Liver (tissue), 3 donors: ENCODE results near the gene LRRC19.

Experiments
- ATF3 ChIP-seq: IDR thresholded peaks from 2 replicates; pipeline ENCODE4 v1.6.1; 2016; ENCODE audit warnings: antibody characterized with exemption
- EGR1 ChIP-seq, 2 donors: IDR thresholded peaks; 2 replicates each; pipeline ENCODE4 v1.6.1; 2016 to 2018; ENCODE audit warnings: antibody characterized with exemption in 2 of 2, low read depth in 2 of 2
- FOXA1 ChIP-seq: IDR thresholded peaks from 2 replicates; pipeline ENCODE4 v1.6.1; 2016; ENCODE audit warnings: antibody characterized with exemption
- HNF4A ChIP-seq, 2 donors: conservative IDR thresholded peaks; 2 replicates each; pipeline ENCODE4 v1.6.1; 2016; ENCODE audit warnings: antibody characterized with exemption in 2 of 2, mild to moderate bottlenecking in 2 of 2
- JUND ChIP-seq, 2 donors: IDR thresholded peaks; 2 replicates each; pipeline ENCODE4 v1.6.1; 2016; ENCODE audit warnings: antibody characterized with exemption in 2 of 2
- MAX ChIP-seq: IDR thresholded peaks from 2 replicates; pipeline ENCODE4 v1.6.1; 2016; ENCODE audit warnings: antibody characterized with exemption
- RAD21 ChIP-seq, 2 donors: IDR thresholded peaks; 2 replicates each; pipeline ENCODE4 v1.6.1; 2016; ENCODE audit warnings: antibody characterized with exemption in 2 of 2, mild to moderate bottlenecking in 2 of 2
- RXRA ChIP-seq, 2 donors: IDR thresholded peaks; 2 replicates each; pipeline ENCODE4 v1.6.1; 2017 to 2018; ENCODE audit warnings: antibody characterized with exemption in 2 of 2, mild to moderate bottlenecking in 1 of 2
- SP1 ChIP-seq: IDR thresholded peaks from 2 replicates; pipeline ENCODE4 v1.6.1; 2018; ENCODE audit warnings: antibody characterized with exemption, mild to moderate bottlenecking
- TAF1 ChIP-seq: conservative IDR thresholded peaks from 2 replicates; pipeline ENCODE4 v1.6.1; 2016; ENCODE audit warnings: antibody characterized with exemption, mild to moderate bottlenecking
- YY1 ChIP-seq: IDR thresholded peaks from 2 replicates; pipeline ENCODE4 v1.6.1; 2016; ENCODE audit warnings: antibody characterized with exemption, mild to moderate bottlenecking
- TF ChIP-seq, protein P1 (sequence below): fragments of 150-350 bp; IDR thresholded peaks from 2 replicates; pipeline ENCODE4 v1.5.1; 2017; ENCODE audit warnings: improper control_type of control experiment, low read depth, low read length; ENCODE audit not compliant: missing input control
- TF ChIP-seq, protein P2 (sequence below): IDR thresholded peaks from 2 replicates; pipeline ENCODE4 v1.6.1; 2016; ENCODE audit warnings: antibody characterized with exemption, mild to moderate bottlenecking
- donor health status: healthy.
- donor health status: healthy.

GRCh38 chr9:26975728-26976707, 29.5 kb downstream of the LRRC19 start:
- TF ChIP-seq, protein P1, sequence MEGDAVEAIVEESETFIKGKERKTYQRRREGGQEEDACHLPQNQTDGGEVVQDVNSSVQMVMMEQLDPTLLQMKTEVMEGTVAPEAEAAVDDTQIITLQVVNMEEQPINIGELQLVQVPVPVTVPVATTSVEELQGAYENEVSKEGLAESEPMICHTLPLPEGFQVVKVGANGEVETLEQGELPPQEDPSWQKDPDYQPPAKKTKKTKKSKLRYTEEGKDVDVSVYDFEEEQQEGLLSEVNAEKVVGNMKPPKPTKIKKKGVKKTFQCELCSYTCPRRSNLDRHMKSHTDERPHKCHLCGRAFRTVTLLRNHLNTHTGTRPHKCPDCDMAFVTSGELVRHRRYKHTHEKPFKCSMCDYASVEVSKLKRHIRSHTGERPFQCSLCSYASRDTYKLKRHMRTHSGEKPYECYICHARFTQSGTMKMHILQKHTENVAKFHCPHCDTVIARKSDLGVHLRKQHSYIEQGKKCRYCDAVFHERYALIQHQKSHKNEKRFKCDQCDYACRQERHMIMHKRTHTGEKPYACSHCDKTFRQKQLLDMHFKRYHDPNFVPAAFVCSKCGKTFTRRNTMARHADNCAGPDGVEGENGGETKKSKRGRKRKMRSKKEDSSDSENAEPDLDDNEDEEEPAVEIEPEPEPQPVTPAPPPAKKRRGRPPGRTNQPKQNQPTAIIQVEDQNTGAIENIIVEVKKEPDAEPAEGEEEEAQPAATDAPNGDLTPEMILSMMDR: peak; percentile 58
- peak; percentile 81 to 86 for TF ChIP-seq RAD21 (IDR thresholded peaks at IDR 0.05)
- no peak for TF ChIP-seq JUND (IDR thresholded peaks at IDR 0.05)
- TF ChIP-seq TAF1: no peak
- TF ChIP-seq FOXA1: no peak
- no peak for TF ChIP-seq YY1
- no peak for TF ChIP-seq EGR1 (IDR thresholded peaks at IDR 0.05; ENCODE audit: low read depth in 2 of 2)
- no peak for TF ChIP-seq HNF4A (conservative IDR thresholded peaks at IDR 0.05)
- TF ChIP-seq ATF3: no peak
- TF ChIP-seq SP1: no peak
- TF ChIP-seq, protein P2, sequence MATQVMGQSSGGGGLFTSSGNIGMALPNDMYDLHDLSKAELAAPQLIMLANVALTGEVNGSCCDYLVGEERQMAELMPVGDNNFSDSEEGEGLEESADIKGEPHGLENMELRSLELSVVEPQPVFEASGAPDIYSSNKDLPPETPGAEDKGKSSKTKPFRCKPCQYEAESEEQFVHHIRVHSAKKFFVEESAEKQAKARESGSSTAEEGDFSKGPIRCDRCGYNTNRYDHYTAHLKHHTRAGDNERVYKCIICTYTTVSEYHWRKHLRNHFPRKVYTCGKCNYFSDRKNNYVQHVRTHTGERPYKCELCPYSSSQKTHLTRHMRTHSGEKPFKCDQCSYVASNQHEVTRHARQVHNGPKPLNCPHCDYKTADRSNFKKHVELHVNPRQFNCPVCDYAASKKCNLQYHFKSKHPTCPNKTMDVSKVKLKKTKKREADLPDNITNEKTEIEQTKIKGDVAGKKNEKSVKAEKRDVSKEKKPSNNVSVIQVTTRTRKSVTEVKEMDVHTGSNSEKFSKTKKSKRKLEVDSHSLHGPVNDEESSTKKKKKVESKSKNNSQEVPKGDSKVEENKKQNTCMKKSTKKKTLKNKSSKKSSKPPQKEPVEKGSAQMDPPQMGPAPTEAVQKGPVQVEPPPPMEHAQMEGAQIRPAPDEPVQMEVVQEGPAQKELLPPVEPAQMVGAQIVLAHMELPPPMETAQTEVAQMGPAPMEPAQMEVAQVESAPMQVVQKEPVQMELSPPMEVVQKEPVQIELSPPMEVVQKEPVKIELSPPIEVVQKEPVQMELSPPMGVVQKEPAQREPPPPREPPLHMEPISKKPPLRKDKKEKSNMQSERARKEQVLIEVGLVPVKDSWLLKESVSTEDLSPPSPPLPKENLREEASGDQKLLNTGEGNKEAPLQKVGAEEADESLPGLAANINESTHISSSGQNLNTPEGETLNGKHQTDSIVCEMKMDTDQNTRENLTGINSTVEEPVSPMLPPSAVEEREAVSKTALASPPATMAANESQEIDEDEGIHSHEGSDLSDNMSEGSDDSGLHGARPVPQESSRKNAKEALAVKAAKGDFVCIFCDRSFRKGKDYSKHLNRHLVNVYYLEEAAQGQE: no peak
- TF ChIP-seq MAX: no peak
- TF ChIP-seq RXRA (IDR thresholded peaks at IDR 0.05): no peak
